H1 (cell line): ENCODE measurements around the gene UBE2G2. TPM values are rescaled to one million over a fixed set of nuclear protein-coding genes. Genes with fewer than 3 reads are reported as not detected.

Experiments used
- CTCF ChIP-seq, 3 experiments: IDR thresholded peaks; 1 replicate in 2 of 3; 2 replicates in 1 of 3; pipeline versions ENCODE4 v1.5.1 to v1.6.1; 2011; ENCODE audit warnings: low read length in 3 of 3, mild to moderate bottlenecking in 3 of 3, inconsistent platforms in 2 of 3, low read depth in 1 of 3, moderate library complexity in 1 of 3; ENCODE audit not compliant: insufficient read depth in 1 of 3; ENCODE audit errors: control extremely low read depth in 1 of 3
- polyA plus RNA-seq, 7 experiments: library from polyadenylated mRNA; depleted of rRNA in 3 of 7; stranded (reverse) in 5 of 7; unstranded in 2 of 7; fragments of >200 nt in 5 of 7; fragments of 200-250 nt in 2 of 7; gene quantifications; 1 replicate in 5 of 7; 2 replicates in 1 of 7; 4 replicates in 1 of 7; pipeline versions ENCODE4 v1.2.1 to v1.2.3, GENCODE V29; 2011 to 2013; ENCODE audit warnings: missing spikeins in 2 of 7, mixed read lengths in 2 of 7
- total RNA-seq: library from RNA; stranded (reverse); fragmentation: NEBNext Ultra II Directional; extraction: Animal tissue kit (Norgen Biotek cat#: 25700); gene quantifications from 2 replicates; pipeline ENCODE4 v1.2.1, GENCODE V29; 2021

The UBE2G2 gene
- total and polyA plus RNA-seq, 2 of the 8 experiments (the other 6 are each of a cell fraction or from before 2014, with no cell fraction given), result 96.3 to 101 TPM

- TF ChIP-seq CTCF (IDR thresholded peaks at IDR 0.05; ENCODE audit: control extremely low read depth in 1 of 3, insufficient read depth in 1 of 3, low read depth in 1 of 3, low read length in 3 of 3), result no peak
Measured at GRCh38 chr21:44766014-44766817, 35.4 kb downstream of the UBE2G2 start (continued).
